HT1080 (cell line): Measurements from ENCODE around the gene UBE2H. TPM values are rescaled to one million over a fixed set of nuclear protein-coding genes. Genes with fewer than 3 reads are reported as not detected.
"Not testable (repeated sequence)": the region's sequence is repeated elsewhere in the genome, so short reads cannot be mapped to it uniquely, and the experiment has no call there.

ENCODE experiments used
- DNase-seq: peaks from one replicate; pipeline ENCODE4 v3.0.0-alpha.2; 2015; ENCODE audit warnings: low read depth
- polyA plus RNA-seq, 2 experiments: library from polyadenylated mRNA; depleted of rRNA; stranded (reverse); fragments of >200 nt; gene quantifications; 2 replicates each; pipeline ENCODE4 v1.2.3, GENCODE V29; 2015
- total RNA-seq: library from RNA; depleted of rRNA; stranded (reverse); fragments of >200 nt; shearing (Covaris generic); gene quantifications from 2 replicates; pipeline ENCODE4 v1.2.3, GENCODE V29; 2014; rRNA removed

UBE2H gene
- total RNA-seq, result 44.8 and 48.6 TPM in 2 replicates
- 67.6 and 82.2 TPM in 2 replicates for polyA plus RNA-seq (2015; cell fraction: cytosol; rRNA removed)
- 62.6 and 73.9 TPM in 2 replicates for polyA plus RNA-seq (2015; cell fraction: nucleus; rRNA removed)

DNA sequence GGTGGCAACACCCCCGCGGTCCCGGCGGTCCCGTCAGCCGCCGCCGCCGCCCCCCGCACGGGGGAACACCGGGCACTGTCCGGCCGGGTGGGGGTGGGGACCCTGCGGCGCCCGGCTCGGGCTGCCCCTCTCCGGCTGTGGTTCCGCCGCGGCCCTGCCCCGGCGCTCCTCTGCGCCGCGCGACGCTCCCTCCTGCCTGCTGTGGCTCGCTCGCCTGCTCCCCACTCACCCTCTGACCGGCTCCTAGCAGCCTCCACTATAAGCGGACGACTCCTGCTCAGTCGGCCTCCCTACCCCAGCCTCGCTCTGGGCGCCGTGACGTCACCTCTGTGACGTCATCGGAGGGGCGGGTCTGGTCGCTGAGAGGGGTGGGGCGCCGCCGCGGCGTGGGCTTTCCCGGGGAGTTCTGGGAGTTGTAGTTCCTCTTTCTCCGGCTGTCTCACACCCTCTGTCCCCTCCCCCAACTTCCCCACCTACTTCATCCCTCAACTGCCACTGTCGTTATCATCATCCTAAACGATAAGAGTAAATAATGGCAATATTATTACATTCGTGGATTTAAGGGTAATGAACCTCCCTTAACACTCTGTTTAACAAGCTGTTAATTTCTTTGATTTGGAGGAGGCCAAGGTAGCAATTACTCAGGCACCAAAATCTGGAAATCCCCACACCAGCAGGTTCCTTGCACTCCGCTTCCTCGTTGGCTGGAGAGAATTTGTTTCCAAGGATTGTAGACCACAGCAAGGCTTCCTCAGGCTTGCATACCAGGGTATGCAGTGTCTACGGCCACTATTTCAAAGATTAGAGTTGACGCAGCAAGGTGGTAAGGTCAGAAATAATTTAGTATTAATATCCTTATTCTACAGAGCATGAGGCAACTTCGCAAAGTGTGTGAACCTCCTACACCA lies at the start of gene UBE2H:
TSS of gene UBE2H (minus strand) at position 308 of the 908 bp plus-strand sequence. CDS start 405 bp downstream, outside the sequence.
- DNase-seq, result peak; percentile 87

DNA sequence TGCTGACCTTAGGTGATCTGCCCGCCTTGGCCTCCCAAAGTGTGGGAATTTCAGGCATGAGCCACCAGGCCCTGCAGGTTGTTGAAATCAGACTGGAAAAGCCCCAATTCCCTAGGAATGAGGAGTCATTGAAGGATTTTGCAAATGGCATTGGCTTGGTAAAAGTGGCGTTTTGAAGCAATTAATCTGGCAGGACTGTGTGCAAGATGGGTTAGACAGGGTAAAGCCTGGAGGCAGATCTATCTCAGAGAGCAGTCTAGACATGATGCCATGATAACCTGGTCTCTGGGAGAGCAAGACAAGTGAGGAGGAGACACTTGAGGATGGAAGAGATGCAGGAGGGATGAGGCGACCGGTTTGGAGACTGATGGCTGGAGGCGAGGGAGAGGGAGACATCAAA lies 45.7 kb upstream of the UBE2H start:
- DNase-seq, result no peak

DNA sequence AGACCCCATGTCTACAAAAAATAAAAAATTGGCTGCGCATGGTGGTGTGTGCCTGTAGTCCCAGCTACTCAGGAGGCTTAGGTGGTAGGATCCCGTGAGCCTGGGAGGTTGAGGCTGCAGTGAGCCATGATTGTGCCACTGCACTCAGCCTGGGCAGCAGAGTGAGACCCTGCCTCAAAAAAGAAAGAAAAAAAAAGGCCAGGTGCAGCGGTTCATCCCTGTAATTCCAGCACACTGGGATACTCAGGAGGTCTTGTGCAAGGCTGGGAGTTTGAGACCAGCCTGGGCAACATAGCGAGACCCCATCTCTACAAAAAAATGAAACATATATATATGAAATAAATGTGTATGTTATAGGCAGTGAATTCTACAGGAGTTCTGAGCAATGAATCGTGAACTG lies 44.5 kb upstream of the UBE2H start:
- no peak for DNase-seq

DNA sequence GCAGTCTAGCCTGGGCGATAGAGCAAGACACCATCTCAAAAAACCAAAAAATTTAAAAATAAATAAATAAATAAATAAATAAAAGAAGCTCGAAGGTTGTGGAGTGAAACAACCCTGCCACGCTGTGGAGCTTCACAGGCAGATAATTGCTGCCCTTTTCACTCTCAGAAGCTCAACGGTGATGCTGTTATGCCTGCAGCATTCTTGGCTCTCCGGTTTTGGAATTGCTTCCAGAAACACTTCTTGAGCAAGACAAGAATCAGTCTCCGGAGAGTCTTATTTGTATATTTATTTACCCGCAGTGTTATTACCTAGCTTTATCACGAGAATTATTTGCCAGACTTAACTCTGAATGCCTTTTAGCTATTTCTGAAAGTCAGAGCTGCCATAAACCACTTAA lies 40.5 kb upstream of the UBE2H start:
- no peak for DNase-seq

DNA sequence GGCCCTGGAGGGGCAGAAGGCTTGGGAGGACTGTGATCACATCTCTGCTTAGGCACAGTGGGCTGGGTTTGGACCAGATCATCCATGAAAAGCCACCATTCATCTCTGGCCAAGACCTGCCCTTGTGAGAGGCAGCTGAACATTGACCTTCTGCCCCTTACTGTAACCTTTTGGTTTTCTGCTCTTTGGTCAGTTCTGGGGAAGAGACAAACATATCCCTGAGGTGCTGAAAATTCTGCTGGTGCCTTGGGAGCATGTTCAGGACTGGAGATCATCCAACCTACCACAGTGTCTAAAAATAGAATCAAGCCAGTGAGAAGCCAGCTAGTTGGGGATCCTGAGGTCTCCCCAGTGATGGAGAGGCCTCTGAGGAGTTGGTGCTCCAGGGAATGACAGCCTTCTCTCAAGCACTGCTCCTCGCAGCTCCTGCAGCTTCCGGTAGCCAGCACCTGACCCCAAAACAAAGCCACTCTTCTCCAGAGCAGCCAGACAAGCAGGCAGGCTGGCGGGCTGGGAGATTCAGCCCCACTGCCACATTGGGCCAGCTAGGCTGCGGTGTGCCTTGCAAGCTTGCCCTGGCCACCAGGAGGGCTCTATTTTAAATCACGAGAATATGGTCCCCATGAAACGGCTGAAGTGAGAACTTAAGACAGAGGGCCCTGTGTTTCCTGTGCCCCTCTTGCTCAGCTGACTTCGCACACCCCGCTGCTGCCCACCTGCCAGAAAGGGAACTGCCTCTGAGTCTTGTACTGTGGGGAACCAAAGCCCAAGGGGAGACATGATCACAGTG lies 37.8 kb upstream of the UBE2H start:
- no peak for DNase-seq

DNA sequence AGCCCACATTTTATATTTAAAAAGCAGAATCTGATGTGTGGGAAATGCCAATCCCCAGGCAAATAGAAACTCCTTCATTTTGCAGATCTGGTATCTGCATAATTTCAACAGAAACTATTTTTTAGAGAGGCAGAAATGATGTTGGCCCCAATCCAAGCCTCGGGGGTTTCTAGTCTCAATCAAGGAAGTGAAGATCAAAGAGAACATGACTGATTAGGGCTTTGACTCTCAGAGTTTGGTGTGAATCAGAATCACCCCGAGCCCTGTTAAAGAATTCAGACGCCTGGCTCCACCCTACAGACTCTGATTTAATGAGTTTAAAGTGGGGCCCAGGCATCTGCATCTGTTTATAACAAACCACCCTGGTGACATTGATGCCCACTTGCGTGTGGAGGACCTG lies 36.7 kb upstream of the UBE2H start:
- DNase-seq, result no peak

DNA sequence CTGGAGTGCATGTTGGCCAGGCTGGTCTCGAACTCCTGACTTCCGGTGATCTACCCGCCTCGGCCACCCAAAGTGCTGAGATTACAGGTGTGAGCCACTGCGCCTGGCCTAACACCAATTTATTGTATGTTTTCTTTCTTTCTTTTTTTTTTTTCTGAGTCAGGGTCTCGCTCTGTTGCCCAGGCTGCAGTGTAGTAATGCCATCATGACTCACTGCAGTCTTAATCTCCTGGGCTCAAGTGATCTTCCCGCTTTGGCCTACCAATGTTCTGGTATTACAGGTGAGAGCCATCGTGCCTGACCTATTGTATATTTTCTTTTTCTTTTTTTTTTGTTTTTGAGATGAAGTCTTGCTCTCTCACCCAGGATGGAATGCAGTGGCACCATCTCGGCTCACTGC lies 33.8 kb upstream of the UBE2H start:
- DNase-seq, result no peak

DNA sequence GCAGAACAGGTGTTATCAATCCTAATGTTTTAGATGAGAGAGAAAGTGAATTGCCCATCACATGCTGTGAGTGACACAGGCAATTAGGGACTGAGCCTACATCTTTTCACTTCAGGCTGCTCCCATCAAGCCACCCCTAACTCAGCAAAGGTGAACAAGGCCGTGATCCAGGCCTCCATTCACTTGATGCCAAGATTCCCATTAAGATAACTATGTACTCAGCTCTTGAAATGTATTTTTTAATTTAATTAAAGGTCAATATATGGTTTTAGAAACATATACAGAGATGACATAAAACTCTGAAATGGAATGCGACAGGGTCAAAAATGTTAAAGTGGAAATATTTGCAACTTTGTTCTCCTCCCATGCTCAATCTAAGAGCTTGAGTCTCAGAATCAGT lies 27.9 kb upstream of the UBE2H start:
- no peak for DNase-seq

DNA sequence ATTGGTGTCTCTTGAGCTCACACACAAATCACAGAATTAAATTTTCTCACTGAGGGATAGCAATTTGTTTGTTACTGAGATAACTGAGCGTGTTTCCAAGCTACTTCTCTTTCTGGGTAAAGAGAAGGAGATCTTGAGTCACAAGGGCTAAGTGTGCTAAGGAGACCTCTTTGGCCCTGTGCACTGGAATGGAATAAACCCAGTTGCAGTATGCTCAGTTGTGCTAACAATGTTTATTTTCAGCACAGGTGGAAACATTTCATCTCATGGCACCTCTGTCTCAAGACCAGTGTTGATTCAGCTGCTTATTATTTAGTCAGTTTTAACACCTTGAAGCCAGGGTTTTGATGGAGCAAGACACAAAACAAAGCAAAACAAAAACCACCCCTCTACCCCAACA lies 22.5 kb upstream of the UBE2H start:
- no peak for DNase-seq

DNA sequence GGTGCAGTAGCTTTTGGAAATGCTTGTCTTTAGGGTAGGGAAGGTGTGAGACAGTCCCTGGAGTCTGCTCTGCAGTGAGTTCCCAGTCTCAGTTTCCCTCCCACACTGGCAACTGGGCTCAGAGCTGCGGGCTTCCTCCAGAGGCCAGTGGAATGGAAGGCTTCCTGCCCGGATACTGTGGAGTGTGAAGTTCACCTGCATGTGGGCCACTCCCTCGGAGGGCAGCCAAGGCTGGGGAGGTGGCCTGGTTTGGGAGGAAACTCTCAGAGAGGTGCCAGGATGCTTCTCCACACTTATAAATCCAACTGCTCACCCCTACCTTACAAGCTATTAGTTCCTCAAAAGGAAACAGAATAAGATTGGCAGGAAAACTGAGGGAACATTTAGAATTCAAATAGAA lies 18.1 kb upstream of the UBE2H start:
- DNase-seq, result no peak

DNA sequence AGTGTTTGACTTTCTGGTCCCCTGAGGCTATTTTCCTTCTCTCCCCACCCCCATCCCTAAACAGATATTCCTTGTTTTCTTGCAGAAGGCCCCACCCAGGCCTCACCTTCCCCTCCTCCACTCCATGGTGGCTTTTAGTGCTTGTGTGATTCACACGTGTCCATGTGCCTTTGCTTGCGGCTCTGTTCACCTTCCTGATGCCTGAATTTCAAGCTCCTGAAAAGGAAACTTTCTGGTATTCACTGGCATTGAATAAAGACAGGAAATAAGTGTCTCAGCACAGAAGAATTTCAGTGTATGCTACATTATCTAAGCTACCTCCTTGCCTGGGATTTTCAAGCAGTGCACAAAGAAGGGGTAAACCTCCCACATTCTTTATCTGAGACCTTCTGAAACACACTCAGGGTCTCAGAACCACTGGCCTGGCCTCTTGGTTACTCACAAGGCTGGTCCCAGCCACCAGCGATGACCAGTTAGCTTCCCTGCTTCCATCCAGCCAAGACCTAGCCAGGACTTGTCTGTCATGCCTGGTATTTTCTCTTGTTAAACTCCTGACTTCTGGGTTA lies 17.2 kb upstream of the UBE2H start:
- DNase-seq, result peak; percentile 98

DNA sequence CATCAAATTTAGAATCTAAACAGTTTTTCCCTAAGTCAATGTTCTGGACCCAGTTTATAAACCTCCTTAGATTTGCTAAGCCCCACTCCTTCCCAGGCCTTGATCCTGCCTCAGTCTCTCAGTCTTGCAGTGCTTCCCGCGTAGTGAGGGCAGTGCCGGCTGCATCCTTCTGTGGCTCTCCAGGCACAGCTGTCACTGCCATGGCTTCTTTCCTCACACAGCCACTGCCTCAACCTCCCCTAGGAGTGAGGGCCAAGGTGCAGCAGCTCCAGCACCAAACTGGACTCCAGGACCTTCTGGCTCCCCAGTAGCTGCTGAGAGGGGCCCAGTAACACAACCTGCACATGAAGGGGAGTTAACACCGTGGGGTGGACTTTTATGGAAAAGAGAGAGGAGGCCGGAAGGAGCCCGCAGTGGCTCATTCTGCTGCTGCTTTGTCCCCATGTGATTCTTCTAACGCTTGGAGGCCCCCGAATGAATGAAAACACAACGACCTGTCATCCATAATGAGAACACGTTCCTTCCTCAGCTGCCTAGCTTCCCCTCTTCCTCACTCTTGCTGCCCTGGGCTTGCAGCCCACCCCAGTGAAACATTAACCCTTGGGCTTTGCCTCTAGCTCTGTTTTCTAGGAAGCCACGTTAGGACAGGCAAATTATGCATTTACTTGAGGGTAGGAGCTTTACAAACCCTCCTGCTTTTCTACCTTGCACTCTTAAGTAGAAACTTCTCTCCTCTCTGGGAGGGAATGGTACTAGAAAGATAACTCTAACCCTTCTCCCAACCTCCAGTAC lies 16.0 kb upstream of the UBE2H start:
- DNase-seq, result no peak

DNA sequence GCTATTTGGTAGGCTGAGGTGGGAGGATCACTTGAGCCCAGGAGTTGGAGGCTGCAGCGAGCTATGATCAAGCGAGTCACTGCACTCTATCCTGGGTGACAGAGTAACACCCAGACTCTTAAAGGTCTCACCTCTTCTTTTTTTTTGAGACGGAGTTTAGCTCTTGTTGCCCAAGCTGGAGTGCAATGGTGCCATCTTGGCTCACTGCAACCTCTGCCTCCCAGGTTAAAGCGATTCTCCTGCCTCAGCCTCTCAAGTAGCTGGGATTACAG lies 7.4 kb upstream of the UBE2H start:
- DNase-seq, result not testable (repeated sequence)

DNA sequence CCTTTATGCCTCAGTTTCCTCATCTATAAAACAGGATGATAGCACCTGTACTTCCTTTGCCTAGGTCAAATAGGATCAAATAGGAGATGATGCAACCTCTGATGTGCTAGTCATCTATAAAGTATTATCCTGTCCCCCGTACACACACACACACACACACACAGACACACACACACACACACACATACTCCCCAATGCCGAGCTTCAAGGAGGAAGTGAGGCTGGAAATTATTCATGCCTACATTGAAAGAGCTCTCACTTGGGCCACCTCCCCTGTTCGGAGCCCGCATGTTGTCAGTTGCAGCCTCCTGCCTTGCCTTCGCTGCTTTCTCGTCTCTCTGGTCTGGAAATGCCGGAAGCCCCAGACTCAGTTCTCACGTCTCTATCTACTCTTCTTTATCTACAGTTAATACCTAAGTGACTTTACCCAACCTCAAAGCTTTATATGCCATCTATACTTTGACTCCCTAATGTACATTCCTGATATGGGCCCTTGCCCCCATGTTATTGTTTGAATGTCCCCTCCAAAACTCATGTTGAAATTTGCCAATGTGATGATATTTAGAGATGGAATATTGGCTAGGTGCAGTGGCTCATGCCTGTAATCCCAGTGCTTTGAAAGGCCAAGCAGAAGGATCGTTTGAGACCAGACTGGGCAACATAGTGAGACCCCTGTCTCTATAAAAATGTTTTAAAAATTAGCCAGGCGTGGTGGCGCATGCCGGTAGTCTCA lies 6.9 kb upstream of the UBE2H start:
- peak; percentile 45 for DNase-seq

DNA sequence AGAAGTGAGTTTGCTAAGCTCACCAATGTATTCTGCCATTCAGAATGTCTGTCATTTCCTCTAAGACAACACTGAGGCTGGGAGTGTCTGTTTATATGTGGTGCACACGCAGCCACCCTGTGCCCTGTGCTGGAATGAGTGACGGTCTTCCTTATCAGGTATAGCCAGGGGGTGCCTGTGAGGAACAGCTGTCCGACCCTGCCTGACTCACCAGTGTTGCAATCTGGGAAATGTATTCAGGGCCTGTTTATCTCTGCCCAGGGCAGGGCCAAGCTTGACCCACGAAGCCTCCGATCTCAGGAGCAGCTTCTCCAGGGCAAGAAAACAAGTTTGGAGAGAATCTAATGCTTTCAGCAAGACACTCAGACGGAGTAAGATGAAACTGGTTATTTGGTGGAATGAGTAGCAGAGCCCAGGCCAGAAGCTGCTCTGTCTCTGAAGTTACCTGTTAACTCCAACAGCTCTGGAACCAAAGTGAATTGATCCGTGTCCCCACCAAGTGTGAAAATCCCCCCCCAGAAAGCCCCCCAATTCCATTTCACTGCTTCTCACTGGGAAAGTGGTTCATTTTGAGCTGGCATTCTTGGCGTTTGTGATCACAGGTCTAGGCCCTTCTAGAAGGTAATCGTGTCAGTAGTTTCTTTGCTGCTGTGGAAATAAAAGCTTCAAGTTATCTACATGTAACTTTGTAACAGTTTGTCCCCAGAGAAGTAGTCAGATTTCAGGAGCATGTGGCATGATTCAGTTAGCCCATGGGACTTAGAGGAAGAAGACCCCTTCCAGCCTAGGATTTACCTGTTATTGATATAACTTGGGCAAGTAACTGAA lies 6.1 kb upstream of the UBE2H start:
- DNase-seq, result peak; percentile 88

DNA sequence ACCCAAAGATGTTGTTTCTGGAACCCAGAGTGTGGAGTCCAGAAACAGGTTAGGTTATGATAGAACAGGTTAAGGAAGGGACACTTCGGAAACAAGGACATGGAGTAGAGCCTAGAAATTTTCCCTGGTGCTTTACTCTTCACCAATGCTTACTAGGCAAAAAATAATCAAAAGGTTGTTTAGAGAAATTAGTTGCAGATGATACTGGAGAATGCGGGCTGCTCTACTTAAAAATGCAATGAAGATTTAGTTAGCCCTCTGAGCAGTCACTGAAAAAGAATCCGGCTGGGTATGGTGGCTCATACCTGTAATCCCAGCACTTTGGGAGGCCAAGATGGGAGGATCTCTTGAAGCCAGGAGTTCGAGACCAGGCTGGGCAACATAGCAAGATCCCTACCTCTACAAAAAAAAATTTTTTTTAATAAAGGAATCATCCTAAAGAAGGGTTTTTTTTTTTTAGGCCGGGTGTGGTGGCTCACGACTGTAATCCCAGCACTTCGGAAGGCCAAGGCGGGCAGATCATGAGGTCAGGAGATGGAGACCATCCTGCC lies 3.3 kb upstream of the UBE2H start:
- DNase-seq, result no peak

DNA sequence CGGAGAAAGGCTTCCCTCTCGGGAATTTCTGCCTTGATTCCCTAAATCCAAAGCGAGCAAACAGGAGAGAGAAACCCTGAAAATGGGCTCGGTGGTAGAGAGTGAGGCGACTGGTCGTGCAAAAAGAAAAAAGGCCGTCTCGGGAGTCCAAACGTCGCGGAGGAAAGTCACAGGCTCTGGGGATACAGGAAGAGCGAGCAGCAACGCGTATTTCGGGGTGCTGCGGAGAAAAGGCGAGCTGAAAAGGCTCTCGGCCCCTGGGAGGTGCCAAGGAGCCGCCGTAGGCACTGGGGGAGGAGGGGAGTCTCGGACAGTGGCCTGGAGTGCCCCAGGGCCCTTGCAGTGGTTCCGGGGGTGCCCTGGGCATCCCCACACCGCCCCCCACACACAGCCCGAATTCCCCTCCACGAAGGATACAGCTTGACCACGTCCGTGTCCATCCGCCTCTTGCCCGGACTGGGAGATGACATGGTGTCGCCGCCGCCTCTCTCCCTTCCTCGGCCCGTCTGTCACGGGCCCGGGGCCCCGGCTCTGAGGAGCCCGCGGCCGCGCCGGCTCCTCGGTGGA lies 591 bp downstream of the UBE2H start:
- DNase-seq, result peak; percentile 41

DNA sequence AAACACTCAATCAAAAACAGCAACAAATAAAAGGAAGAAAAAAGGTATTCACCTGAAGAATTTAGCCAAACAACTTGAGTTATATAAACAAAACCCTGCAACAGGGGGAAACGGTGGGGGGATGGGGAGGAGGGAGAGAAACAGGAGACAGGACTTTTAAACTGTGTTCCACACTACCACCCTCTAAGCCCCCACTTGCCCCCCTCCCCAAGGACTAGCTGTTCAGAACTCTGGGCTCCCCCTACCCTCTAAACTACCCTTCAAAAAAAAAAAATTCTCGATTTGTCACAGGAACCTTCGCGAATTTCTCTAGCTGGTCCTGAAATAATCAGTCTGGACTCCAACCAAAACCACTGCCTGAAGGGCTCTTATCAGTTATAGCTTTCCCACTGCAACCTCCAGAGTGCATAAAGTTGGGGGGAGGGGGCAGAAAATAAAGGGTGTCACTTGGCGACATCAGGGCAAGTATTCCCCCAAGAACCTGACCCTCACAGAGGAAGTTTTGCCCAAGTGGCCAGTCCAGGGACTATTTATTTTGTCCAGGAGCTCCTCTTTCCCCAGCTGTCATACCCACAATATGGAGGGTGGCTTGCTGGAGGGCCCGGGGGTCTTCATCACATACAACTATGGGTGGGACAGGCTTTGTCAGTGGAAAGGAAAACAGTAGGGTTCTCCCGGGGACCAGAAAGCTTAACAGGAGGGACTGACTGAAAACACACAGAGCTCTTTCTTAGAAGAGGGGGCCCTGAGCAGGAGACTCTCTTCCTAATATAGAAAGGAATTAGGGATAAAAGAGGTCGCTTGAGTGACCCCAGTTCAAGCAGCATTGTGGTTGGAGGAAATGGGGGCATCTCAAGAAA lies 1.3 kb downstream of the UBE2H start:
- no peak for DNase-seq
